GM12891 (cell line): ENCODE results near the gene COL15A1.
"Not testable (repeated sequence)": the region's sequence is repeated elsewhere in the genome, so short reads cannot be mapped to it uniquely, and the experiment has no call there.

Experiments used
- DNase-seq: peaks from one replicate; pipeline ENCODE4 v3.0.0; 2011; ENCODE audit warnings: low spot score; ENCODE audit not compliant: insufficient read length
- FAIRE-seq: peaks from 2 replicates; lab custom pipeline; 2011; peaks lifted over from hg19 to GRCh38; lab: Jason Lieb, UNC
- PAX5 ChIP-seq: IDR thresholded peaks from 2 replicates; pipeline ENCODE4 v1.6.1; 2011; ENCODE audit warnings: low read length, moderate library complexity, mild to moderate bottlenecking; ENCODE audit not compliant: insufficient read depth, severe bottlenecking
- POLR2A ChIP-seq: IDR thresholded peaks from 2 replicates; pipeline ENCODE4 v1.6.1; 2011; ENCODE audit warnings: low read depth, low read length, control low read depth
- POLR2AphosphoS5 ChIP-seq: IDR thresholded peaks from 2 replicates; pipeline ENCODE4 v1.6.1; 2011; ENCODE audit warnings: low read depth, low read length, control low read depth
- POU2F2 ChIP-seq: IDR thresholded peaks from 2 replicates; pipeline ENCODE4 v1.6.1; 2011; ENCODE audit warnings: low read depth, mild to moderate bottlenecking, control low read depth, low read length, moderate library complexity
- SPI1 ChIP-seq: IDR thresholded peaks from 2 replicates; pipeline ENCODE4 v1.6.1; 2011; ENCODE audit warnings: low read depth, low read length, control low read depth
- TAF1 ChIP-seq: IDR thresholded peaks from 2 replicates; pipeline ENCODE4 v1.6.1; 2011; ENCODE audit warnings: low read depth, low read length, control low read depth

COL15A1 gene

GRCh38 chr9:99005651-99006050 is 61.9 kb downstream of the COL15A1 start:
- no peak for FAIRE-seq
- TF ChIP-seq PAX5, result no peak
- no peak for DNase-seq

- TF ChIP-seq POU2F2, result no peak
- no peak for TF ChIP-seq TAF1
- no peak for TF ChIP-seq POLR2A
- no peak for TF ChIP-seq PAX5
- no peak for TF ChIP-seq POLR2AphosphoS5
- no peak for DNase-seq
- FAIRE-seq, result no peak
Measured at GRCh38 chr9:99006511-99006910, 62.8 kb downstream of the COL15A1 start.

- FAIRE-seq (no peak), DNase-seq (no peak)
- TF ChIP-seq TAF1, result no peak
- TF ChIP-seq POLR2AphosphoS5, result no peak
- TF ChIP-seq SPI1, result no peak
- TF ChIP-seq PAX5, result no peak
- no peak for TF ChIP-seq POLR2A
- no peak for TF ChIP-seq POU2F2
Measured at GRCh38 chr9:99006979-99007378, 63.3 kb downstream of the COL15A1 start.

- DNase-seq, result no peak
- no peak for FAIRE-seq
- TF ChIP-seq POU2F2, result no peak
- no peak for TF ChIP-seq SPI1
- no peak for TF ChIP-seq POLR2AphosphoS5
Measured at GRCh38 chr9:99008203-99008602, 64.5 kb downstream of the COL15A1 start.

- DNase-seq, FAIRE-seq: not testable (repeated sequence)
Measured at GRCh38 chr9:99010393-99010792, 66.7 kb downstream of the COL15A1 start.

- FAIRE-seq (no peak), DNase-seq (no peak)
- TF ChIP-seq SPI1 (no peak), PAX5 (no peak), TAF1 (no peak), POU2F2 (no peak), POLR2A (no peak)
Measured at GRCh38 chr9:99011161-99011709, 67.5 kb downstream of the COL15A1 start.

GRCh38 chr9:99012957-99013512 is 69.3 kb downstream of the COL15A1 start:
- TF ChIP-seq POLR2A, result no peak
- no peak for TF ChIP-seq POLR2AphosphoS5
- TF ChIP-seq PAX5, result no peak
- DNase-seq, result no peak
- no peak for FAIRE-seq

- FAIRE-seq, result no peak
- no peak for TF ChIP-seq TAF1
- TF ChIP-seq POLR2AphosphoS5, result no peak
- TF ChIP-seq POU2F2, result no peak
- TF ChIP-seq SPI1, result no peak
- no peak for TF ChIP-seq POLR2A
- TF ChIP-seq PAX5, result no peak
- DNase-seq, result no peak
Measured at GRCh38 chr9:99013550-99013949, 69.8 kb downstream of the COL15A1 start.

- TF ChIP-seq POU2F2 (no peak), SPI1 (no peak)
- no peak for DNase-seq
- no peak for FAIRE-seq
Measured at GRCh38 chr9:99015448-99015847, 71.7 kb downstream of the COL15A1 start.

GRCh38 chr9:99015890-99016289 is 72.2 kb downstream of the COL15A1 start:
- FAIRE-seq (no peak), DNase-seq (no peak)
- no peak for TF ChIP-seq POLR2AphosphoS5
- TF ChIP-seq POU2F2, result no peak
- no peak for TF ChIP-seq TAF1
- TF ChIP-seq PAX5, result no peak
- TF ChIP-seq SPI1, result no peak
- TF ChIP-seq POLR2A, result no peak

GRCh38 chr9:99016681-99017387 is 73.1 kb downstream of the COL15A1 start:
- TF ChIP-seq POLR2A, result no peak
- TF ChIP-seq SPI1, result no peak
- TF ChIP-seq TAF1, result no peak
- TF ChIP-seq POU2F2, result no peak
- TF ChIP-seq POLR2AphosphoS5, result no peak
- no peak for TF ChIP-seq PAX5
- FAIRE-seq (no peak), DNase-seq (no peak)
